K562 (cell line): ENCODE measurements around the gene TRIM27. TPM values are rescaled to one million over a fixed set of nuclear protein-coding genes. Genes with fewer than 3 reads are reported as not detected.

Source experiments
- CTBP1 ChIP-seq: fragments of 450-650 bp; IDR thresholded peaks from 2 replicates; pipeline ENCODE4 v1.6.1; 2016; ENCODE audit warnings: borderline replicate concordance
- CTCF ChIP-seq, 3 experiments: IDR thresholded peaks in 2 of 3; conservative IDR thresholded peaks in 1 of 3; 2 replicates each; pipeline ENCODE4 v1.5.1; 2011 to 2012; ENCODE audit warnings: low read length in 3 of 3, mild to moderate bottlenecking in 3 of 3, control low read depth in 2 of 3, improper control_type of control experiment in 1 of 3, inconsistent platforms in 1 of 3, low read depth in 1 of 3, mixed read lengths in 1 of 3, moderate library complexity in 1 of 3; ENCODE audit not compliant: insufficient read depth in 2 of 3
- CXXC5 ChIP-seq: fragments of 250-450 bp; sonication (Bioruptor Pico); IDR thresholded peaks from 2 replicates; pipeline ENCODE4 v1.8.0; 2022; ENCODE audit warnings: inconsistent platforms, mild to moderate bottlenecking, moderate library complexity
- DACH1 ChIP-seq: fragments of 450-650 bp; IDR thresholded peaks from 2 replicates; pipeline ENCODE4 v1.6.1; 2018; ENCODE audit not compliant: partially characterized antibody
- FOS ChIP-seq: IDR thresholded peaks from 3 replicates; pipeline ENCODE4 v1.6.1; 2011; ENCODE audit not compliant: insufficient read length; ENCODE audit errors: extremely low read depth
- GATAD2B ChIP-seq: fragments of 450-650 bp; IDR thresholded peaks from 2 replicates; pipeline ENCODE4 v1.6.1; 2017; ENCODE audit warnings: mild to moderate bottlenecking, borderline replicate concordance
- GTF2E2 ChIP-seq: fragments of 200-800 bp; sonication (Bioruptor generic); IDR thresholded peaks from 2 replicates; pipeline ENCODE4 v1.6.1; 2016; ENCODE audit warnings: missing genetic modification characterization, missing compliant biosample characterization
- HDAC8 ChIP-seq: fragments of 450-650 bp; IDR thresholded peaks from 2 replicates; pipeline ENCODE4 v1.6.1; 2016; ENCODE audit warnings: mild to moderate bottlenecking, missing genetic modification characterization, moderate library complexity, missing compliant biosample characterization
- NR2C2 ChIP-seq, 2 experiments: fragments of 200-800 bp in 1 of 2; sonication (Bioruptor generic) in 1 of 2; sonication (generic) in 1 of 2; formaldehyde crosslinking in 1 of 2; IDR thresholded peaks; 2 replicates each; pipeline versions ENCODE4 v1.6.1 to v1.8.0; 2016 to 2022; ENCODE audit warnings: mild to moderate bottlenecking in 1 of 2, missing compliant biosample characterization in 1 of 2, missing genetic modification characterization in 1 of 2, missing genetic modification reagents in 1 of 2
- POLR2AphosphoS2 ChIP-seq: IDR thresholded peaks from 2 replicates; pipeline ENCODE4 v1.6.1; 2012; ENCODE audit warnings: low read length, improper control_type of control experiment
- POLR2G ChIP-seq: fragments of 200-400 bp; formaldehyde crosslinking; IDR thresholded peaks from 2 replicates; pipeline ENCODE4 v1.6.1; 2017; ENCODE audit warnings: low read depth, mild to moderate bottlenecking, antibody characterized with exemption, low read length, moderate library complexity
- POLR3A ChIP-seq: IDR thresholded peaks from 2 replicates; pipeline ENCODE4 v1.6.1; 2011; ENCODE audit warnings: borderline replicate concordance, mild to moderate bottlenecking, moderate library complexity; ENCODE audit not compliant: insufficient read length, insufficient read depth; ENCODE audit errors: extremely low read depth
- PRPF4 ChIP-seq: fragments of 200-400 bp; formaldehyde crosslinking; IDR thresholded peaks from one replicate; pipeline ENCODE4 v1.6.1; 2017; ENCODE audit warnings: low read length, low read depth, mild to moderate bottlenecking; ENCODE audit not compliant: insufficient read depth, poor library complexity, severe bottlenecking
- STAG1 ChIP-seq: sonication (generic); formaldehyde crosslinking; IDR thresholded peaks from 2 replicates; pipeline ENCODE4 v1.5.0; 2020; ENCODE audit warnings: missing genetic modification reagents, borderline replicate concordance
- TEAD4 ChIP-seq, 2 experiments: sonication (generic) in 1 of 2; formaldehyde crosslinking in 1 of 2; IDR thresholded peaks; 2 replicates each; pipeline versions ENCODE4 v1.6.1 to v1.8.0; 2012 to 2022; ENCODE audit warnings: borderline replicate concordance in 1 of 2, inconsistent platforms in 1 of 2, low read length in 1 of 2, mild to moderate bottlenecking in 1 of 2, missing genetic modification reagents in 1 of 2
- THRAP3 ChIP-seq: fragments of 450-650 bp; IDR thresholded peaks from 2 replicates; pipeline ENCODE4 v1.6.1; 2016; ENCODE audit warnings: mild to moderate bottlenecking, inconsistent platforms, borderline replicate concordance
- ZNF165 ChIP-seq: fragments of 250-450 bp; sonication (Bioruptor Pico); IDR thresholded peaks from 2 replicates; pipeline ENCODE4 v1.4.0; 2020; ENCODE audit warnings: borderline replicate concordance
- ZNF212 ChIP-seq: fragments of 450-650 bp; formaldehyde crosslinking; IDR thresholded peaks from 2 replicates; pipeline ENCODE4 v1.4.0; 2020; ENCODE audit warnings: mild to moderate bottlenecking
- ZNF3 ChIP-seq: fragments of 250-450 bp; sonication (Bioruptor Pico); IDR thresholded peaks from 2 replicates; pipeline ENCODE4 v1.5.0; 2021; ENCODE audit warnings: mild to moderate bottlenecking, moderate library complexity
- polyA plus RNA-seq, 8 experiments: library from polyadenylated mRNA; depleted of rRNA in 4 of 8; stranded (reverse) in 5 of 8; unstranded in 3 of 8; fragments of >200 nt; fragmentation: Nextera tagmentation in 2 of 8; fragmentation: Illumina TruSeq in 1 of 8; extraction: Ambion mirVana in 2 of 8; extraction: Trizol in 1 of 8; gene quantifications; 2 replicates each; pipeline versions ENCODE4 v1.2.1 to v1.2.3, GENCODE V29; 2011 to 2014; ENCODE audit warnings: inconsistent platforms in 1 of 8, missing spikeins in 1 of 8
- total RNA-seq, 7 experiments: library from RNA; depleted of rRNA in 6 of 7; stranded (reverse); fragments of >200 nt in 6 of 7; fragmentation: Illumina TruSeq in 2 of 7; extraction: Trizol in 2 of 7; gene quantifications; 2 replicates each; pipeline versions ENCODE4 v1.2.1 to v1.2.3, GENCODE V29; 2011 to 2021; ENCODE audit warnings: low replicate concordance in 1 of 7
- TF ChIP-seq, protein P1 (sequence below): sonication (generic); formaldehyde crosslinking; IDR thresholded peaks from 2 replicates; pipeline ENCODE4 v1.8.1; 2023; ENCODE audit warnings: mild to moderate bottlenecking, missing genetic modification reagents
- TF ChIP-seq, protein P2 (sequence below): sonication (generic); formaldehyde crosslinking; IDR thresholded peaks from 2 replicates; pipeline ENCODE4 v1.8.0; 2022; ENCODE audit warnings: missing genetic modification reagents, mild to moderate bottlenecking, moderate library complexity, borderline replicate concordance

The TRIM27 gene
- total and polyA plus RNA-seq, 9 of the 15 experiments (the other 6 are each of a cell fraction or from before 2014, with no cell fraction given), result 37.7 to 235 (median 122) TPM

DNA sequence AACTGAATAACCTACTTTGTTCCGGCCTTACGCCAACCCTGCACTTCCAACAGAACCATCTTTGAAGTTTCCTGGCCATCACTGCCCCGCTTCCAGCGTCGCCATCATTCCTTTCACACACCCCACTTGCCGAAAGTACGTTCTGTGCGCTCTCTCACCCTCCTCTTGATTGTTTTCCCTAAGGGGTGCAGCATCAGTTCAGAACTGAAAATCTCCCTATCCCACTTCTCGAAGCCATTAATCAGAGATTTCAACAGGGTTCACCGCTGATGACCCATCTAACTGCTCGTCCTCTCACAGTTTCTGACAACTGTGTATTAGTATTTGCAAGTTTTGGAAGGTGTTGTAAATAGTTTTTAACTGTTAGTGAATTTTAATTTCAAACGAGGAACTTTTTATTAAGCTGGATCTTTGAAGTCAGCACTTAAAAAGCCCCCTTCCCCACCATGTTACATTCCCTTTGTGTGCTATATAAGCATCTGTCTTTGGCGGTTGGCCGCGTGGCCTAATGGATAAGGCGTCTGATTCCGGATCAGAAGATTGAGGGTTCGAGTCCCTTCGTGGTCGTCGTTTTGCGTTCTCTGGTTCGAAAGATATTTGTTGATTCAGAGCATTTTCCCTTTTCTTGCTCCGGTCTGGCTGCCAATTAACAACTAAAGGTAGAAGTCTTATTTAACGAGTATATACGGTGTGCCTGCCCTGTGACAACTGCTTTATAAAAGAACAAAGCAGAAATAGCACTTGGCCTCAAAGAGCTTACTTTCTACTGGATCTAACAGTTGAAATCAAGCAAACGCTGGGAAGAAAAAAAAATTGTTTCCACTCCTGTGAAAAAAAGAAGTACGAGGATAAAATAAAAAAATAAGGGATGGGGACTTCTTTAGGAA is 42.6 kb downstream of the TRIM27 start (continued):
- TF ChIP-seq CXXC5 (peak; percentile 84), POLR3A (peak; percentile 96), ZNF165 (CRISPR knock-in tag) (no peak), TEAD4 (IDR thresholded peaks at IDR 0.05; ENCODE audit: low read length) (peak; percentile 90), TEAD4 (CRISPR knock-in tag; IDR thresholded peaks at IDR 0.05; ENCODE audit: borderline replicate concordance) (no peak), DACH1 (no peak), POLR2AphosphoS2 (no peak), POLR2G (no peak), FOS (no peak), GATAD2B (no peak; the same call in 1 of the 2 replicates), NR2C2 (CRISPR knock-in tag; IDR thresholded peaks at IDR 0.05) (no peak), NR2C2 (tag; IDR thresholded peaks at IDR 0.05) (peak; percentile 67), STAG1 (CRISPR knock-in tag) (no peak), HDAC8 (tag) (no peak), CTCF (IDR thresholded peaks at IDR 0.05 in 2 of 3, conservative IDR thresholded peaks at IDR 0.05 in 1 of 3; ENCODE audit: insufficient read depth in 2 of 3, low read depth in 1 of 3, low read length in 3 of 3) (peak in 1 of 3 experiments; percentile 4; a peak in 1 of 6 replicates), ZNF212 (CRISPR knock-in tag) (no peak), CTBP1 (peak; percentile 37; the same call in 1 of the 2 replicates), PRPF4 (no peak), GTF2E2 (tag) (peak; percentile 13; the same call in 1 of the 2 replicates), ZNF3 (no peak), THRAP3 (no peak)
- TF ChIP-seq, protein P1, sequence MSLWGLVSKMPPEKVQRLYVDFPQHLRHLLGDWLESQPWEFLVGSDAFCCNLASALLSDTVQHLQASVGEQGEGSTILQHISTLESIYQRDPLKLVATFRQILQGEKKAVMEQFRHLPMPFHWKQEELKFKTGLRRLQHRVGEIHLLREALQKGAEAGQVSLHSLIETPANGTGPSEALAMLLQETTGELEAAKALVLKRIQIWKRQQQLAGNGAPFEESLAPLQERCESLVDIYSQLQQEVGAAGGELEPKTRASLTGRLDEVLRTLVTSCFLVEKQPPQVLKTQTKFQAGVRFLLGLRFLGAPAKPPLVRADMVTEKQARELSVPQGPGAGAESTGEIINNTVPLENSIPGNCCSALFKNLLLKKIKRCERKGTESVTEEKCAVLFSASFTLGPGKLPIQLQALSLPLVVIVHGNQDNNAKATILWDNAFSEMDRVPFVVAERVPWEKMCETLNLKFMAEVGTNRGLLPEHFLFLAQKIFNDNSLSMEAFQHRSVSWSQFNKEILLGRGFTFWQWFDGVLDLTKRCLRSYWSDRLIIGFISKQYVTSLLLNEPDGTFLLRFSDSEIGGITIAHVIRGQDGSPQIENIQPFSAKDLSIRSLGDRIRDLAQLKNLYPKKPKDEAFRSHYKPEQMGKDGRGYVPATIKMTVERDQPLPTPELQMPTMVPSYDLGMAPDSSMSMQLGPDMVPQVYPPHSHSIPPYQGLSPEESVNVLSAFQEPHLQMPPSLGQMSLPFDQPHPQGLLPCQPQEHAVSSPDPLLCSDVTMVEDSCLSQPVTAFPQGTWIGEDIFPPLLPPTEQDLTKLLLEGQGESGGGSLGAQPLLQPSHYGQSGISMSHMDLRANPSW (CRISPR knock-in tag), result 0 out of 2 replicates have a peak, but pooled peaks have one; percentile 51
- TF ChIP-seq, protein P2, sequence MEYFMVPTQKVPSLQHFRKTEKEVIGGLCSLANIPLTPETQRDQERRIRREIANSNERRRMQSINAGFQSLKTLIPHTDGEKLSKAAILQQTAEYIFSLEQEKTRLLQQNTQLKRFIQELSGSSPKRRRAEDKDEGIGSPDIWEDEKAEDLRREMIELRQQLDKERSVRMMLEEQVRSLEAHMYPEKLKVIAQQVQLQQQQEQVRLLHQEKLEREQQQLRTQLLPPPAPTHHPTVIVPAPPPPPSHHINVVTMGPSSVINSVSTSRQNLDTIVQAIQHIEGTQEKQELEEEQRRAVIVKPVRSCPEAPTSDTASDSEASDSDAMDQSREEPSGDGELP (CRISPR knock-in tag), result no peak
